HPDE6-E6E7 (cell line): ENCODE results near the gene UGCG.
"Not testable (repeated sequence)": the region's sequence is repeated elsewhere in the genome, so short reads cannot be mapped to it uniquely, and the experiment has no call there.

Experiments used
- DNase-seq: peaks from one replicate; pipeline ENCODE4 v3.0.0; 2011; ENCODE audit warnings: missing footprints; ENCODE audit errors: extremely low spot score

The UGCG gene

DNA sequence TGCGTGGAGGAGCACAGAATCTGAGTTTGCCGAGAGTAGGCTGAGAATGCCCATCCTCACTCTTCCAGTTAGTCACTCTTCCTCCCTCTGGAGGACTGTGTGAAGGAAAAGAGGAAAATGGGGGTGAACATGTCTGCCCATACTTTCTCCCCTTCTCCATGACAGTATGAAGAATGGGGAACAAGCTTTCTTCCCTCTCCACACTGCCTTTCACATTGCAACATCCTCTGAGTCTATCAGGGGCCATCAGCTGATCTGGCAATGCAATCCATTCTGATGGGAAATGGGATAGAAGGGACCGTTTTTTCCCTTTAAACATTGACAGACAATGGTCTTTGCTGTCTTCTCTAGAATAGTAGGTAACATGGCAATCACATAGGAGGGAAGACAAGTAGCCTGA is 56.8 kb downstream of the UGCG start:
- DNase-seq: no peak

- no peak for DNase-seq
Observed at GRCh38 chr9:111955048-111955447, 58.4 kb downstream of the UGCG start.

DNA sequence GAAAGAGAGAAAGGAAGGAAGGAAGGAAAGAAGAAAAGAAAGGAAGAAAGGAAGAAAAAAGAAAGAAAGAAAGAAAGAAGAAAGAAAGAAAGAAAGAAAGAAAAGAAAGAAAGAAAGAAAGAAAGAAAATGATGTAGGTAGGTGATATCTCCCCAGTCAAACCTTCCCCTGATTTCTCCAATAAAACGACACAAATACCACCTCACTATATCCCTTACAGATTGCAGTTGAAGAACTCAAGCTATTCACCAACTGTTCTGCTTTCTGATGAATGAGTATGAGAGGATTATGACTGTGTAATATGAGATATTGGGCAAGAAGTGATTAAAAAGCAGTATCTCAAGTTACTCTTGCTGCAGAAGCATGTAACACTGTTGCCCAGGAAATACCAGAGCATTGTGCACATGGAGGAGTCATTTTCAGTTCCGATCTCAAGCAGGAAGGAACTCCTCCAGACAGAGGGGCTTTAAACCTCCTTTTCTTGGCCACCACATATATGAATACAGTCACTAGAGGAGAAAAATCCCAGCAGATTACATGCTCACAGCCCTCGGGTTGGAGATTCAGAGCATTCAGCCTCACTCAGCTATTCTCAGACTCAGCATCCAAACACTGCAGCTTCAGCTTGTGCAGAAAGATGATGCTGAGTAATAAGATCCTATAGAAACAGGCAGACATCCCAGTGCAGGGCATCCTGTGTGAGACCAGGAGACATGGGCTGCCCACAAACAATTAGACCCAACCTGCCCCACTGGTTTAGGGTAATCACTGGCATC is 61.4 kb downstream of the UGCG start:
- DNase-seq: peak; percentile 84

- peak; percentile 94 for DNase-seq
Observed at GRCh38 chr9:111959468-111960359, 63.1 kb downstream of the UGCG start.

DNA sequence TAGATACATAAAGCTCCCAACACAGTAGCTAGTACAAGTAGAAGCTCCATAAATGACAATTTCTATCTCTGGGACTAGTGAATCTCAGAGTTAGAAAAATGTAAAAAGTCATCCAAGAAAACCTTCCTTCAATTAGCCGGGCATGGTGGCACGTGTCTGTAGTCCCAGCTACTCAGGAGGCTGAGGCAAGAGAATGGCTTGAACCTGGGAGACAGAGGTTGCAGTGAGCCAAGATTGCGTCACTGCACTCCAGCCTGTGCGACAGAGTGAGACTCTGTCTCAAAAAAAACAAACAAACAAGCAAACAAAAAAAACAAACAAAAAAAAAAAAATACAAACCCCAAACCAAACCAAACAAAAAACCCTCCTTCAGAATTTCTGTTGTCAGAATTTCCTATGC is 63.9 kb downstream of the UGCG start:
- DNase-seq: not testable (repeated sequence)

DNA sequence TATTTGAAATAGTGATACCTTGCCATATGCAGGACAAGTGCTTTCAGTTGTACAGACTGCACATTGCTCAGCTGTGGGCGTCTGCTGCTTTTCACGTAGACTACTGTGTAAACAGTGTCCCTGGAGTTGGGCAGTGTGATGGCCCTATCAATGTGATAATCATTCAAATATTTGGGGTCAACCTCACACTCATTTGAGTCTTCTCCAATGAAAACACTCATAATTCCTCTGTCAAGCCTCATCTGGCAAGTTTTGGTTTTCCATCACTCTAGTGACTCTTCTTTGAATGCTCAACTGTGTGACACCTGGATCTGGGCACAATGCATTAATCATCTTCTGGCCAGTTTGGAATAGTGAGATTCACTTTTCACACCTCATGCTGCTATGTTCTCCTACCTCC is 64.4 kb downstream of the UGCG start:
- no peak for DNase-seq

- DNase-seq: no peak
Observed at GRCh38 chr9:111961575-111961974, 65.0 kb downstream of the UGCG start.

GRCh38 chr9:111962021-111962420 is 65.4 kb downstream of the UGCG start:
- DNase-seq: no peak

- DNase-seq: no peak
Observed at GRCh38 chr9:111963995-111964394, 67.4 kb downstream of the UGCG start.

GRCh38 chr9:111965566-111966019 is 69.0 kb downstream of the UGCG start:
- peak; percentile 91 for DNase-seq

GRCh38 chr9:111966124-111966723 is 69.6 kb downstream of the UGCG start:
- DNase-seq: no peak

DNA sequence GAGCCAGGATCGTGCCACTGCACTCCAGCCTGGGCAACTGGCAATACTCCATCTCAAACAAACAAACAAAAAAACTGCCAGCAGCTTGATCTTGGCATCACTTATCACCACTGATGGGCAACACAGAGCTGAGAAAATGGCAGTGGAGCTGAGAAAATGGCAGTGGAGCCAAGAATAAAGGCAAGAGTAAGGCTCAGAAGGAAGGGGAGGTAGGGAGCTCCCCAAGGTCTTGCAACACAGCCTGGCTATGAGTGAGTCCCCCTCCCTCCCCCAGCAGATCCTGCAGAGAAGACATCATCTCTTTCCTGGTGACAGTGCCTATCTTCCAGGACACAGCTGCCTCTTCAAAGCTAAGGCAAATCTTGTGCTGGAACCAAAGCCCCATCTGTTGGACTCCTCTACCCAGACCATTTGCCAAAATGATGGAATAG is 70.3 kb downstream of the UGCG start:
- no peak for DNase-seq

- DNase-seq: no peak
Observed at GRCh38 chr9:111967621-111968020, 71.0 kb downstream of the UGCG start.

GRCh38 chr9:111969061-111969460 is 72.4 kb downstream of the UGCG start:
- no peak for DNase-seq

GRCh38 chr9:111969622-111970021 is 73.0 kb downstream of the UGCG start:
- DNase-seq: no peak

DNA sequence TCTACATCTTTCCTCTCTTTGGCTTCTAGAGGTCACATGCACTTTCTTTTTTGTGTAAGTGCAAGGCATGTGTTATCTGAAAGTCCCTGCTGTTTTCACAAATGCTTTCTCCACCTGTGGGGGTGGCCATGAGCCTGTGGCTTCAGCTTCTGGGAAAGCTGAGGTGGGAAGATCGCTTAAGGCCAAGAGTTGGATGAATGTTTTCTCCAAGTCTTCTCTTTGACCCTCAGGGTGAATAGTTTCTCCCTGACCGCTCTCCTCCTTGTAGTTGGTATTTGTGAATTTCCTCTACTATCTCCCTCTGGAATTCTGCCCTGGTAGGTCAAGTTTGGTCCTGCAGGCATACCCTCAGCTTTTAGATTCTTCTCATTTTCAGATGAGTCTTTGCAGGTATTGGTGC is 74.2 kb downstream of the UGCG start:
- no peak for DNase-seq

DNA sequence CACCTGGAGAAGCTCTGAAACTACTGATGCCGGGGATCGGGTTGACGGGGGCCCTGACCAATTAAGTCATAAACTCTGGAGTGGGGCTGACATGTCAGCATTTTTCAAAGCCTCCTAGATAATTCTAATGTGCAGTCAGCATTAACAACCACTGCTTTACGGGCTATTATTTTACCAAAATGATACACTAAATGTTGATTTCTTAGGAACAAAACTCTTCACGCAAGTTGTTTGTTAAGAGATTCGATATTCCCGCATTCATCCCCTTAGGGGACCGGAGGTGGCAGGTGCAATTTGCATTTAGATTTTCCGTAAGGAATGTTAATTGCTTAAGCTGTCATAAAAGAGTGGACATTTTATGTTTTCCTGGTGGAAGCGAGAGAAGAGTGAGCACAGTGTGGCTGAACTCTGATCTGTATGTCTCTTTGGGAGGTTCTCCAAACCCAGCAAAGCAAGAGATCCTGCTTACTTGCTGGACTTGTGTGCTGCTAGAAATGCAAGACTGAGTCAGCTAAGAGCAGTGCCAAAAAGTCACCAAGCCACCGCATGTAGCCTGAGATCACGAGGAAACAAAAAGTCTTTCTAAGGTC is 77.6 kb downstream of the UGCG start:
- no peak for DNase-seq

DNA sequence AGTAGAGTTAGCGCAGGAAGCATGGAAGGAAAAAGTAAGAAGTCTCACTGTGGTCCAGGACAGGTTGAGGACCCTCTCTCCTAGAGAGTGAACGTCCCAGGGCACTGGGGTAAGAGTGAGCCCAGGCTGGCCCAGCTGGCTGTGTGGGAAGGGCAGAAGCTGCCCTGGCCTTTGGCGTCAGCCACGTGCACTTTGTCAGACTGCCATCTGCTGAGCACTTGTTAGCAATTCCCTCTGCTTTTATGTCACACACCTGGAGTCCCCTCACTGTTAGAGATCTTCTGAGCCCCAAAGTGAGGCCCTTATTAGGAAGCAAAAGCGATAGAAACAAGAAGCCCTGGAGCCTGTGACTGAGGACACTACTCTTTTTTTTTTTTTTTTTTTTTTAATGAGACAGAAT is 79.1 kb downstream of the UGCG start:
- no peak for DNase-seq

GRCh38 chr9:111978616-111979015 is 82.0 kb downstream of the UGCG start:
- no peak for DNase-seq

GRCh38 chr9:111979561-111979960 is 82.9 kb downstream of the UGCG start:
- no peak for DNase-seq

- DNase-seq: no peak
Observed at GRCh38 chr9:111980398-111980797, 83.8 kb downstream of the UGCG start.

DNA sequence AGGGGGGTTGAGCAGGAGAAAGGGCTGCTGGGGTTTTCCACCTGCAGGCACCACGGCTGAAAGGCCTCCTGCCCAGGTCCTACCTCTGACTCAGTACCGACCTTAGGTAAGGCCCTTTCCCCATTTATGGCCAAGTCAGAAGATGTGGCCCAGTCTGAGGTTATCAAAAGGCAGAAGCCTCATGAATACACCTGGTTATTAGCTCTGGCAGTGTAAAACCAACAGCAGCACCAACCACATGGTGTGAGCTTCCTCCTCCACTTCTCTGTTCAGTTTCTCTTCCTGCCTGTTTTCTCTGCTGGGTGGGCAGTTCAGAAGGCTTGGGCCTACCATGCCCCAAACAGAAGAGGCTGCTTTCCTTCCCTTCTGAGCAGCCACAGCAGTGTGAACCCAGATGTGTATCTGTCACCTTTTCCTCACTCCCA is 86.9 kb downstream of the UGCG start:
- no peak for DNase-seq
